ENCODE results near the gene SYPL1. TPM values are rescaled to one million over a fixed set of nuclear protein-coding genes. Genes with fewer than 3 reads are reported as not detected.

The SYPL1 gene
- total and polyA plus RNA-seq, 2 donors (not counting 1 experiment from before 2014, with no cell fraction given), result 58.5 to 130 TPM

- peak overlapping the region; percentile 74 for H3K27ac Mint-ChIP-seq
- H3K4me3 Mint-ChIP-seq, result no peak overlapping the region
- intact Hi-C loops (cut with micrococcal nuclease), result no loop called here
- Histone ChIP-seq H3K9me3 (ENCODE audit: control extremely low read depth in 1 of 3, control insufficient read depth in 2 of 3, insufficient read depth in 1 of 3, low read length in 2 of 3) (no peaks in the 10 kb centered on the region), H3K4me1 (ENCODE audit: control insufficient read depth in 2 of 2, insufficient read depth in 2 of 2, low read length in 2 of 2) (peaks cover 46 to 69% of the 10 kb centered on the region in 2 donors), H3K4me2 (replicated peaks; ENCODE audit: low read depth, low read length, poor library complexity, severe bottlenecking) (no peak overlapping the region), H3K9ac (ENCODE audit: low read length) (no peak overlapping the region), H4K20me1 (ENCODE audit: control insufficient read depth, insufficient read depth, low read length, poor library complexity, severe bottlenecking) (no peaks in the 10 kb centered on the region), H3K79me2 (ENCODE audit: control insufficient read depth, insufficient read depth, low read length) (peaks cover 25% of the 10 kb centered on the region), H3K27ac (ENCODE audit: low read length in 2 of 2) (peak overlapping the region in 1 of 2 donors; percentile 9), H3K4me3 (ENCODE audit: control extremely low read depth in 1 of 5, extremely low read depth in 1 of 5, insufficient read depth in 1 of 5, low read depth in 2 of 5, low read length in 4 of 5) (no peak overlapping the region), H3K36me3 (replicated peaks in 1 of 2; ENCODE audit: control extremely low read depth in 1 of 2, control insufficient read depth in 1 of 2, extremely low read depth in 1 of 2, insufficient read depth in 2 of 2, low read length in 1 of 2) (peaks cover 9 to 34% of the 10 kb centered on the region in 2 experiments), H3K27me3 (replicated peaks in 1 of 4; ENCODE audit: control extremely low read depth in 1 of 4, control insufficient read depth in 3 of 4, insufficient read depth in 4 of 4, low read length in 3 of 4) (no peaks in the 10 kb centered on the region), H2AFZ (ENCODE audit: insufficient read depth, low read depth, low read length, poor library complexity, severe bottlenecking) (no peak overlapping the region)
- CTCF ChIA-PET, result no interaction called here
- DNase-seq (no peak), ATAC-seq (ENCODE audit: low read depth) (no peak)
- POLR2A ChIA-PET, result interaction anchor here (1.8 kb wide), 1 partner anchor 30 kb away, joined by 11 read pairs; no protein-coding TSS in a partner anchor
- no peaks in the 10 kb centered on the region for H3K27me3 Mint-ChIP-seq
- TF ChIP-seq EZH2 (IDR thresholded peaks at IDR 0.05; ENCODE audit: borderline replicate concordance, insufficient read depth, low read depth, low read length, poor library complexity, severe bottlenecking), result no peak
- TF ChIP-seq, protein P1, sequence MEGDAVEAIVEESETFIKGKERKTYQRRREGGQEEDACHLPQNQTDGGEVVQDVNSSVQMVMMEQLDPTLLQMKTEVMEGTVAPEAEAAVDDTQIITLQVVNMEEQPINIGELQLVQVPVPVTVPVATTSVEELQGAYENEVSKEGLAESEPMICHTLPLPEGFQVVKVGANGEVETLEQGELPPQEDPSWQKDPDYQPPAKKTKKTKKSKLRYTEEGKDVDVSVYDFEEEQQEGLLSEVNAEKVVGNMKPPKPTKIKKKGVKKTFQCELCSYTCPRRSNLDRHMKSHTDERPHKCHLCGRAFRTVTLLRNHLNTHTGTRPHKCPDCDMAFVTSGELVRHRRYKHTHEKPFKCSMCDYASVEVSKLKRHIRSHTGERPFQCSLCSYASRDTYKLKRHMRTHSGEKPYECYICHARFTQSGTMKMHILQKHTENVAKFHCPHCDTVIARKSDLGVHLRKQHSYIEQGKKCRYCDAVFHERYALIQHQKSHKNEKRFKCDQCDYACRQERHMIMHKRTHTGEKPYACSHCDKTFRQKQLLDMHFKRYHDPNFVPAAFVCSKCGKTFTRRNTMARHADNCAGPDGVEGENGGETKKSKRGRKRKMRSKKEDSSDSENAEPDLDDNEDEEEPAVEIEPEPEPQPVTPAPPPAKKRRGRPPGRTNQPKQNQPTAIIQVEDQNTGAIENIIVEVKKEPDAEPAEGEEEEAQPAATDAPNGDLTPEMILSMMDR (IDR thresholded peaks at IDR 0.05), result no peak
- peaks cover 2% of the 10 kb centered on the region for H3K9me3 Mint-ChIP-seq (ENCODE audit: insufficient read depth)
- peaks cover 77% of the 10 kb centered on the region for H3K4me1 Mint-ChIP-seq
- no CpG with 5 or more reads among the region's 1 CpG for WGBS (ENCODE audit: insufficient coverage)
These were observed 24.1 kb downstream of the SYPL1 start for GRCh38 chr7:106088014-106088413.

- peaks cover 49 to 62% of the 10 kb centered on the region in 2 donors for H3K4me1 ChIP-seq (ENCODE audit: control insufficient read depth in 2 of 2, insufficient read depth in 2 of 2, low read length in 2 of 2)
- H2AFZ ChIP-seq (ENCODE audit: insufficient read depth, low read depth, low read length, poor library complexity, severe bottlenecking), result no peak overlapping the region
- H3K4me3 ChIP-seq (ENCODE audit: control extremely low read depth in 1 of 5, extremely low read depth in 1 of 5, insufficient read depth in 1 of 5, low read depth in 2 of 5, low read length in 4 of 5), result no peak overlapping the region
- WGBS (ENCODE audit: insufficient coverage), result 100% methylated on average over 1 of the region's 4 CpGs
- intact Hi-C loops (cut with micrococcal nuclease), result no loop called here
- H3K36me3 ChIP-seq (replicated peaks in 1 of 2; ENCODE audit: control extremely low read depth in 1 of 2, control insufficient read depth in 1 of 2, extremely low read depth in 1 of 2, insufficient read depth in 2 of 2, low read length in 1 of 2), result peaks cover 3 to 16% of the 10 kb centered on the region in 2 experiments
- no peaks in the 10 kb centered on the region for H4K20me1 ChIP-seq (ENCODE audit: control insufficient read depth, insufficient read depth, low read length, poor library complexity, severe bottlenecking)
- peaks cover 2% of the 10 kb centered on the region for H3K9me3 Mint-ChIP-seq (ENCODE audit: insufficient read depth)
- H3K4me3 Mint-ChIP-seq, result no peak overlapping the region
- H3K4me2 ChIP-seq (replicated peaks; ENCODE audit: low read depth, low read length, poor library complexity, severe bottlenecking), result no peak overlapping the region
- H3K9ac ChIP-seq (ENCODE audit: low read length), result no peak overlapping the region
- no peak for DNase-seq
- H3K9me3 ChIP-seq (ENCODE audit: control extremely low read depth in 1 of 3, control insufficient read depth in 2 of 3, insufficient read depth in 1 of 3, low read length in 2 of 3), result no peaks in the 10 kb centered on the region
- H3K79me2 ChIP-seq (ENCODE audit: control insufficient read depth, insufficient read depth, low read length), result peaks cover 26% of the 10 kb centered on the region
- ChIA-PET POLR2A (interaction anchor here (0.6 to 3.1 kb wide), 2 partner anchors 15 to 30 kb away, joined by 9 to 16 read pairs; no protein-coding TSS in a partner anchor), CTCF (interaction anchor here (1.0 to 7.8 kb wide), 4 partner anchors 9 to 31 kb away, joined by 3 to 55 read pairs (median 40); no protein-coding TSS in a partner anchor)
- peak overlapping the region in 1 of 2 donors; percentile 58 for H3K27ac ChIP-seq (ENCODE audit: low read length in 2 of 2)
- H3K27ac Mint-ChIP-seq, result peak overlapping the region; percentile 79
- no peaks in the 10 kb centered on the region for H3K27me3 ChIP-seq (replicated peaks in 1 of 4; ENCODE audit: control extremely low read depth in 1 of 4, control insufficient read depth in 3 of 4, insufficient read depth in 4 of 4, low read length in 3 of 4)
- ATAC-seq (ENCODE audit: low read depth), result no peak
- peaks cover 78% of the 10 kb centered on the region for H3K4me1 Mint-ChIP-seq
- TF ChIP-seq, protein P1 (IDR thresholded peaks at IDR 0.05), result no peak
- TF ChIP-seq EZH2 (IDR thresholded peaks at IDR 0.05; ENCODE audit: borderline replicate concordance, insufficient read depth, low read depth, low read length, poor library complexity, severe bottlenecking), result no peak
- H3K27me3 Mint-ChIP-seq, result no peaks in the 10 kb centered on the region
These were observed 26.1 kb downstream of the SYPL1 start for GRCh38 chr7:106086062-106086461.

Measured in B cell (primary cell).